GM18858 (cell line): ENCODE data around the gene RBKS.

Experiments
- ATAC-seq: cut with Tn5 transposase; IDR thresholded peaks from one replicate; pipeline ENCODE4 v1.9.1; 2021; ENCODE audit not compliant: unreplicated experiment

The RBKS gene

GRCh38 chr2:27738349-27739057 is 151.7 kb downstream of the RBKS start:
- ATAC-seq = no peak

DNA sequence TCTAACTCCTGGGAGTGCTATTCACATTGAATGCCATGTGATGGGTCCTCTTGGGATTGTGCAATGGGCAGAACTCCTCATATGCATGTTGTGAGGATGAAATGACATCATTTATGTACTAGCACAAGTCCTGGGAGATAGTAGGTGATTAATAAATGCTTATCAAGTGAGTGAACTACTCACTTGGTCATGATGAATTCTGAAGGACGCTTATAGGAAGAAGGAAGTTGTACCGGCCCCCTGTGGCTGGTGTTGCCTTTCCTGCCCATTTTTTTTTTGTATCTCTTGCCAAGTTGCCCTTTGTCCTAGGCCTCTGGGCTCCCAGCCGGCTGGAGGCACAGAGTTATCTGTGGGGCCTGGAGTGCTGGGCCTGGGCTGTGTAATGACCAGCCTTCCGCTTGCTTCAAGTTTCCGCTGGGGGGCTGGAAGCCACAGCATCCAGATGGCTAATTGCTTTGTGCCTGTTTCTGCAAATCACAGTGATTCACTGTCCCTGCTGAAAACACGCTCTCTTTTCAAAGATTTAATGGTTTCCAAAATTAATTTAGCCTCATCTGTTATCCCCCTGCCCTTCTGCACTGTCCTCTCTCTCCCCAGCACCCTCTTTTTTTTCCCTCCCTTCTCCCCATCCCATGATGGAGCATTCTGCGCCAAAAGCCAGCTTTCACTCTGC is 152.4 kb downstream of the RBKS start:
- ATAC-seq = no peak

GRCh38 chr2:27736890-27737204 is 153.3 kb downstream of the RBKS start:
- no peak for ATAC-seq

- ATAC-seq = no peak
These were observed 153.9 kb downstream of the RBKS start for GRCh38 chr2:27736031-27736889.

DNA sequence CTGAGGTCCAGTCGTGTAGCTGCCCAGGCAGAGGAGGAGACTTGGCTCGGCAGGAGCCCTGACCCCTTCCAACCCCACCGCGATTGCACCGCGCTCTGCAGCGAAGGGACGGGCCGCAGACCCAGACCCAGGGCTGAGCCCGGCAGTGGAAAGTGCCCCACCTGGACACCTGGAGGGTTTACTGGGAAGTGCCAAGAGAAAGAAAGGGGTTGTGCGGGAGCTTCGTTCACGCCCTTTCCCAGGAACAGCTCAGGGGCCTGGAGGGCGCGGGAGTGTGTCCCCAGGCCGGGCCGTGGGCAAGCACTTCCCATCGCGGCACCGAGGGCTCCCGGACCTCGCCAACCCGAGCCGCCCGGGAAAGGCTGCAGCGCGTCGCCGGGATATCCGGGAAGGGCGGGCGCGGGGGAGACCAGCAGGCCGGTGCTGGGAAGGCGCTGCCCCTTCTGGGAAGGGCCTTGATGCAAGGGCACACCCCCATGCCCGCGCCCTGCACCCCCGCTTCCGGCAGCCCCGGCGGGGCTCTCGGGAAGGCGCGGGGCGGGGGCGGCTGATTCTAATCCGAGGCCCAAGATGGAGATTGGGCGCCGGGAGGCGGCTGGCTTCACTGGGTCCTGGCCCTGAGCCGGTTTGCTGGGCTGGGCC is 154.8 kb downstream of the RBKS start:
- ATAC-seq = no peak

GRCh38 chr2:27734305-27734704 is 155.9 kb downstream of the RBKS start:
- ATAC-seq = no peak
